GM12875 (cell line): ENCODE data around the gene DYRK1A.
A peak's percentile ranks its signal among the peaks of the same experiment; 100 is the strongest.
"Not testable (repeated sequence)": the region's sequence is repeated elsewhere in the genome, so short reads cannot be mapped to it uniquely, and the experiment has no call there.

Source experiments
- H3K4me3 ChIP-seq: one replicate; pipeline ENCODE4 v1.5.1; 2011; ENCODE audit warnings: low read depth, low read length, control low read depth
- TF ChIP-seq, protein P1 (sequence below): IDR thresholded peaks from 2 replicates; pipeline ENCODE4 v1.5.1; 2011; ENCODE audit warnings: low read depth, mild to moderate bottlenecking, control low read depth, inconsistent platforms, low read length, moderate library complexity, borderline replicate concordance; ENCODE audit not compliant: insufficient read depth

Gene DYRK1A

DNA sequence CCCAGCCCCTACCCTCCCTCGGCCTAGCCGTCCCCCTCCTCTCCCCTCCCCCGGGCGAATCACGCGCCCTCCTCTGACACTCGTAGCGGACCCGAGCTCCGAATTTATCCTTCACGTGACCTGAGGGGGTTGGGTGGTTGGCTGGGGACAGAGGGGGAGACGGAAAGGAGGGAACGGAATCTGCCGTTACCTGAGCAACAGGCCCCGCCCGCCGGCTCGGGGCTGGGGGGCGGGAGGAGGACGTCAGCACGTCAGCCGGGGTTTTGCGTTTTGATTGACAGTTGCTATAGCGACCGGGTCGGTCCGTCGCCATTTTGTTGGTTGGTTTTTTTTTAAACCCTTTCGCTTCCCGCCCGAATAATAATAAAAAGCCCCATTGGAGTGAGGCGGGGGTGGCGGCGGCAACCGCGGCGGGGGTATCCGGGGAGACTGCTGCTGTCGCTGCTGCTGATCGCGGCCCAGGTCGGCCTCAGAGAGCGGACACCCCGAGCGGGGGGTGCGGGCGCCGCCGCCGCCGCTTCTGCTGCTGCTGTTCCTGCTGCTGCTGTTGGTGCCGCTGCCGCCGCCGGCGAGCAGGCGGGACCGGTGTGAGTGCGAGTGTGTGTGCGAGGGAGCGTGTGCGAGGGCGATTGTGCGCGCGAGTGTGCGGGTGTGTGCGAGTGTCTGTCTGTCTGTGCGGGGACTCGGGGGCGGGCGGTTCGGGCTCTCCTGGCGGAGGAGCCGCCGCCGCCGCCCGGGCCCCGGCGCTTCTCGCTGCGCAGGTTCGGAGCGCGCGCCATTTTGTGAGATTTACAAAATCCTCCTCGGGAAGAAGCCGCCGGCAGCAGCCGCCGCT, at the start of gene DYRK1A:
Gene DYRK1A (plus strand): TSS at position 292 of the 835 bp plus-strand sequence. CDS start 53,602 bp downstream, outside the sequence.
- TF ChIP-seq, protein P1, sequence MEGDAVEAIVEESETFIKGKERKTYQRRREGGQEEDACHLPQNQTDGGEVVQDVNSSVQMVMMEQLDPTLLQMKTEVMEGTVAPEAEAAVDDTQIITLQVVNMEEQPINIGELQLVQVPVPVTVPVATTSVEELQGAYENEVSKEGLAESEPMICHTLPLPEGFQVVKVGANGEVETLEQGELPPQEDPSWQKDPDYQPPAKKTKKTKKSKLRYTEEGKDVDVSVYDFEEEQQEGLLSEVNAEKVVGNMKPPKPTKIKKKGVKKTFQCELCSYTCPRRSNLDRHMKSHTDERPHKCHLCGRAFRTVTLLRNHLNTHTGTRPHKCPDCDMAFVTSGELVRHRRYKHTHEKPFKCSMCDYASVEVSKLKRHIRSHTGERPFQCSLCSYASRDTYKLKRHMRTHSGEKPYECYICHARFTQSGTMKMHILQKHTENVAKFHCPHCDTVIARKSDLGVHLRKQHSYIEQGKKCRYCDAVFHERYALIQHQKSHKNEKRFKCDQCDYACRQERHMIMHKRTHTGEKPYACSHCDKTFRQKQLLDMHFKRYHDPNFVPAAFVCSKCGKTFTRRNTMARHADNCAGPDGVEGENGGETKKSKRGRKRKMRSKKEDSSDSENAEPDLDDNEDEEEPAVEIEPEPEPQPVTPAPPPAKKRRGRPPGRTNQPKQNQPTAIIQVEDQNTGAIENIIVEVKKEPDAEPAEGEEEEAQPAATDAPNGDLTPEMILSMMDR = no peak
- H3K4me3 ChIP-seq = peak within 1 kb of the TSS; percentile 98

DNA sequence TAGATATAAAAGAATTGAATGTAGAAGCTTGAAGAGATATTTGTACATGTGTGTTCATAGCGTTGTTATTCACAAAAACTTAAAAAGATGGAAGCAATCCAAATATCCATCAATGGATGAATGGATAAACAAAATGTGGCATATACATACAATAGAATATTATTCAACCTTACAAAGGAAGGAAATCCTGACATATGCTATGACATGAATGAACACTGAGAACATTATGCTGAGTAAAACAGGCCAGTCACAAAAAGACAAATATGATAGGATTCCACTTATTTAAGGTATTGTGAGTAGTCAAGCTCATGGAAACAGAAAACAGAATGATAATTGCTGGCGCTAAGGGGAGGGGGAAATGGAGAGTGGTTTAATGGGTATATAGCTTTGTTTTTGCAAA, 47.0 kb upstream of the DYRK1A start:
- TF ChIP-seq, protein P1 = no peak
- no peak overlapping the region for H3K4me3 ChIP-seq

DNA sequence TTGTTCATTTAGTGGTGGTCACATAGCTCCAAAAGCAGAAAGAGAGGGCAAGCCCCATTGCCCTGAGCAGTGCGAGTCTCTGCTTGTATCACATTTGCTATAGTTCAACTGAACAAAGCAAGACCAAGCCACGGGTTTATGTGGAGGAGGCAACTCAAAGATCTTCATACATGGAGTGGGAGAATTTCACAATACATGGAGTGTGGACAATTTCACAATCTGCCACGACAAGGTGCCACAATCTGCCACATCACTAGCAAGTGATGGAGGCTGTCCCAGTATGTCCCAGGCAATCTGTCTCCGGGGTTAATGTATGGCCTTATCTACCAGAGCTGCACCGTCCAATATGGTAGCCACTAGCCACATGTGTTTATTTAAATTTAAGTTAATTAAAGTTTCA, 44.5 kb upstream of the DYRK1A start:
- no peak overlapping the region for H3K4me3 ChIP-seq
- TF ChIP-seq, protein P1 = no peak

DNA sequence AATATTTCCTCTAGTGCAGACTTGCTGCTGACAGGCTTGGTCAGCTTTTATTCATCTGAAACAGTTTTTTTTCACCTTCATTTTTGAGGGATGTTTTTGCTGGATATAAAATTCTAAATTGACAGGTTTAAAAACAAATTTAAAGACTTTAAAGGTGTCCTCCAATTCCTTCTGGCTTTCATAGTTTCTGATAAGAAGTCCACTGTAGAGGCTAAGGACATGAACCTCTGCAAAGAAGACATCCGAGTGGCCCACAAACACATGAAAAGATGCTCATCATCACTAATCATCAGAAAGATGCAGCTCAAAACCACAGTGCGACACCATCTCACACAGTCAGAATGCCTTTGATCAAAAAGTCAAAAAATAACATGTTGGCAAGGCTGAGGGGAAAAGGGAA, 42.0 kb upstream of the DYRK1A start:
- H3K4me3 ChIP-seq = no peak overlapping the region
- TF ChIP-seq, protein P1 = no peak

DNA sequence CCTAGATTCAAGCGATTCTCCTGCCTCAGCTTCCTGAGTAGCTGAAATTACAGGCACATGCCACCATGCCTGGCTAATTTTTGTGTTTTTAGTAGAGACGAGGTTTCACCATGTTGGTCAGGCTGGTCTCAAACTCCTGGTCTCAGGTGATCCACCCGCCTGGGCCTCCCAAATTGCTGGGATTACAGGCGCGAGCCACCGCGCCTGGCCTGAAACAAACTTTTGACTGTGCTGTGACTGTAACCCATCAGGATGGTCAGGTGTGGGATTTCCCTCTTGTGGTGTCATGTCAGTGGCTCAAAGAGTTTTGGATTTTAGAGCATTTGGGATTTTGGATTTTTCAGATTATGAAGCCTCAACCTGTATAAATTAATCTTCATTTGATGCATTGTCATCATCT, 38.4 kb upstream of the DYRK1A start:
- not testable (repeated sequence) for H3K4me3 ChIP-seq

DNA sequence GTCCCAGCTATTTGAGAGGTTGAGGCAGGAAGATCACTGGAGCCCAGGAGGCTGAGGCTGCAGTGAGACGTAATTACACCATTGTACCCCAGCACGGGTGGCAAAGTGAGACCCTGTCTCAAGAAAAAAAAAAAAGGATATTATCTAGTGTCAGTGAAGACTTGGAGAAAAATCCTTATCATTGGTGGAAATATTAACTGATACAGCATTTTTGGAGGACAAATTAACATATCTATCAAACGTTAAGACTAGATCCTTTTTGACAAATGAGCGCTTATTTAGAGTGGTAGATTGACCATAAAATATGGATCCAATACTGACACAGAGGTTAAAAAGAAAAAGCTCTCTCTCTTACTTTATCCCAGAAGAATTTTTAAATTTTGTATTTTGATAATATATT, 35.2 kb upstream of the DYRK1A start:
- TF ChIP-seq, protein P1 = no peak
- H3K4me3 ChIP-seq = no peak overlapping the region

DNA sequence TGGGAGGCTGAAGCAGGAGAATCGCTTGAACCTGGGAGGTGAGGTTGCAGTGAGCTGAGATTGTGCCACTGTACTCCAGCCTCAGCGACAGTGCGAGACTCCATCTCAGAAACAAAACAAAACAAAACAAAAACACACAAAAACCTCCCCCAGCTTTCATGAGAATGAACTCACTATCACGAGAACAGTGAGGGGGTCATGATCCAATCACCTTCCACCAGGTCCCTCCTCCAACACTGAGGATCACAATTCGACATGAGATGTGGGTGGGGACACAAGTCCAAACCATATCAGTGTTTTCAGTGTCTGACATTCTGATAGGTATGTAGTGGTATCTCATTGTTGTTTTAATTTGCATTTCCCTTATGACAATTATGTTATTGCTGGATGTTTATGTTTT, 31.5 kb upstream of the DYRK1A start:
- TF ChIP-seq, protein P1 = no peak
- H3K4me3 ChIP-seq = no peak overlapping the region
